ENCODE measurements around the gene COL23A1.
"Not testable (repeated sequence)": the region's sequence is repeated elsewhere in the genome, so short reads cannot be mapped to it uniquely, and the experiment has no call there.

COL23A1 gene

GRCh38 chr5:178199581-178200434 is 390.4 kb downstream of the COL23A1 start:
- no peak for FAIRE-seq

- no peak for FAIRE-seq
Measured at GRCh38 chr5:178198706-178199105, 391.5 kb downstream of the COL23A1 start.

GRCh38 chr5:178198151-178198550 is 392.0 kb downstream of the COL23A1 start:
- not testable (repeated sequence) for FAIRE-seq

GRCh38 chr5:178196986-178197385 is 393.2 kb downstream of the COL23A1 start:
- FAIRE-seq: no peak

GRCh38 chr5:178196281-178196812 is 393.8 kb downstream of the COL23A1 start:
- no peak for FAIRE-seq

- no peak for FAIRE-seq
Measured at GRCh38 chr5:178194026-178194425, 396.2 kb downstream of the COL23A1 start.

GRCh38 chr5:178193251-178193809 is 396.9 kb downstream of the COL23A1 start:
- FAIRE-seq: no peak

- FAIRE-seq: no peak
Measured at GRCh38 chr5:178192787-178193186, 397.4 kb downstream of the COL23A1 start.

- FAIRE-seq: no peak
Measured at GRCh38 chr5:178192244-178192643, 397.9 kb downstream of the COL23A1 start.

- no peak for FAIRE-seq
Measured at GRCh38 chr5:178191661-178192060, 398.5 kb downstream of the COL23A1 start.

- no peak for FAIRE-seq
Measured at GRCh38 chr5:178189433-178189832, 400.8 kb downstream of the COL23A1 start.

All from TTC549 (cell line).